HG03378 (cell line): ENCODE results near the gene GLI3.

Experiments
- ATAC-seq: cut with Tn5 transposase; IDR thresholded peaks from one replicate; pipeline ENCODE4 v1.9.1; 2021; ENCODE audit warnings: mild to moderate bottlenecking, moderate library complexity; ENCODE audit not compliant: unreplicated experiment

The GLI3 gene

GRCh38 chr7:42085531-42085930 lies 151.5 kb downstream of the GLI3 start:
- no peak for ATAC-seq

DNA sequence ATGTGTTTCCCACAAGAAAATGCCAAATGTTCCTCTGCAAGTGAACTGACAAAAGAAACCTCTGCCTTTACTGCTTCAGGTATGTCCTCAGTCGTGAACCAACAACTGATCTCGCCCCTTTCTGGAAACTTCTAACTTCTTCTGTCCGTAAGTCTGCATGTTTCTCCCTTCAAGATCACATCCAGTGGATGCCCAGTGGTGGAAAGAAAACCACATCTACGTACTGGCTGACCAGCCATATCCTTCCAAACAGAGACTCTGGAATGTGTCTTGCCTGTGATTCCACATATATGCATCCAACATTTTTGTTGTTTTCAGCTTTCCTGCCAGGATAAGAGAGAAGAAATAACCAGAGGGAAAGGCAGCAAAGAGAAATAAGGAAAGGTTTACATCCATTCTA lies 152.7 kb downstream of the GLI3 start:
- ATAC-seq = no peak

- no peak for ATAC-seq
These were observed 153.7 kb downstream of the GLI3 start for GRCh38 chr7:42083284-42083683.

- no peak for ATAC-seq
These were observed 154.9 kb downstream of the GLI3 start for GRCh38 chr7:42082144-42082543.

DNA sequence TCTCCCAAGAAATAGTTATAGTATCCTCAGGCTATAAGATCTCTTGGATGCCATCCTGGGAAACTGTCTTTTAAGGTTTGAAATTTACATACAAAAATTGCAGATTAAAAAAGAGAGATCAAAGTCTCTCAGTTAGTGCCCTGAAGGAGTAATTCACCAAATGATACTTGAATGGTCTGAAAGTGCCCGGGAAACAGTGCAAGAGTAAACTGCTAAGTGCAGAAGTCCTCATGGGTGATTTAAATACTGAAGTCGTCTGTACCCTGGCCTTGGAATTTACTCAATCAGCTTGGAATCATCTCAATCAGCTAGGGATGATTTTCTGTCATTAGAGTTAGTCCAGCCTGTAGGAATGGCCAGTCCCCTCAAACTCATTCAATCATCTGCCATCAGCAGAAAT lies 155.3 kb downstream of the GLI3 start:
- ATAC-seq = no peak

DNA sequence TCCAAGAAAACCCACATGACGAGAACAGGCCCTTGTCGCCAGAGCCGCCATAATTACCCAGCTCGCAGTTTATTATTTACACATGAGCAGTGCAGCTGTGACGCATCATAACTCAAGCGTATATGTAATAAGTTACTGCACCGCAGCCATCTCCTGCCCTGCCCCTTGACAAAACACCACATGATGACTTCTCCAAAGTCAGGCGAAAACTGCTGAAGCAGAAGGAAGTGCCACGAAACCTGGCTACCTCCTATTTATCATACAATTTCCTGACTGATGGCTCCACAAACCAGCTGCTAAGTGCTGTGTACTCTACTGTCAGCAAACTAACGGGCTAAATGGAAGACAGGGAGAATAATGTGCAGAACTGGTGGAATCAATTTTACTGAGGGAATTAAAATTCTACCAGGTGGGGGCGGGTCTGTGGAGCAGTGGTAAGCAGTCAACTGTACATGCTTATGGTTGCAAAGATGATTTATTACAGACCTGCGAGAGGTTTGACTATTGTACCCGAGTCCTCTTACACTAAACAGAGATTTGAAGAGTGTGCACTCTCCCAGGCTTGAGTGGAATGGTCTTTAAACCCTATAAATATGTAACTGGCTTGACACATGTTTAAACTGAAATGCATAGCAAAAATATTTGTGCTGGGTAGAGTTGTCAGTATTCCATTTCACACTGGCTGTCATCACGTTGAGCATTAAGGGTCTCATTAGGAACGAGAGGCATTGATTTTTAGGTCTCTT lies 156.0 kb downstream of the GLI3 start:
- ATAC-seq = no peak

- ATAC-seq = no peak
These were observed 159.5 kb downstream of the GLI3 start for GRCh38 chr7:42077271-42078135.

DNA sequence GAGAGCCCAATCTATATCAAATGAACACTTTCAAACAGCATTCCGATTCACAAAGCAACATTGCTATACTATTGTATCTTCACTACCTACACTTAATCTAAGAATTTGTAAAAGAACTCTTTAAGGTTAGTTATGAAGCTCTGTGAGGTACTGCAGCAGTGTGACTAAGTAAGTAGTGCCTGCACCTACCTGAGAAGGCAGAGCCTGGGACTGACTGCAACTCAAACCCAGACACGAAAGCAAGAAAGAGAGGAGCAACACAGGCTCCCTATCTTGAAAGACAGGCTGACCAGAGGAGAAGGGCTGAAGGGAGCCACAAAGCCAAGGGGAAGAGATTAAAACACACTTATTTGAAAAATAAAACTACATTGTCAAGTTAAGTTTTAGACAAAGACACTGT lies 160.1 kb downstream of the GLI3 start:
- no peak for ATAC-seq

GRCh38 chr7:42075418-42075817 lies 161.6 kb downstream of the GLI3 start:
- no peak for ATAC-seq

DNA sequence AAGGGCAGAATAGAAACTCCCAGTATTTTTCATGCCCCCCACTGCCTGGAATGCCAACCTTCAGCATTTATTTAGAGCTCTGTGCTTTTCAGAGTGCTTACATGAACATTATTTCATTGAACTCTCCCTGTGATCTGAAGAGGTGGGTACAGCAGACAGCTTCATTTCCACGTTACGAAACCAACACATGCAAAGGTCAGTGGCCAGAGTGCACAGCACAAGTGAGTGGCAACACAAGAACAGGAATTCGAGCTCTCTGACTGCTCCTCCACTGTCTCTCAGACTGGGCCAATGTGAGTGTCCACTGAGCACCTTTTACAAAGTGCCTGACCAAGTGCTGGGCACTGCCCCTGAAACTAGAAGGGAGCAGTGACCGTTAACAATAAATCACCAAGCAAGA lies 162.9 kb downstream of the GLI3 start:
- no peak for ATAC-seq

- ATAC-seq = no peak
These were observed 165.4 kb downstream of the GLI3 start for GRCh38 chr7:42071372-42072261.

GRCh38 chr7:42070068-42070467 lies 166.9 kb downstream of the GLI3 start:
- no peak for ATAC-seq

GRCh38 chr7:42069590-42069989 lies 167.4 kb downstream of the GLI3 start:
- no peak for ATAC-seq

DNA sequence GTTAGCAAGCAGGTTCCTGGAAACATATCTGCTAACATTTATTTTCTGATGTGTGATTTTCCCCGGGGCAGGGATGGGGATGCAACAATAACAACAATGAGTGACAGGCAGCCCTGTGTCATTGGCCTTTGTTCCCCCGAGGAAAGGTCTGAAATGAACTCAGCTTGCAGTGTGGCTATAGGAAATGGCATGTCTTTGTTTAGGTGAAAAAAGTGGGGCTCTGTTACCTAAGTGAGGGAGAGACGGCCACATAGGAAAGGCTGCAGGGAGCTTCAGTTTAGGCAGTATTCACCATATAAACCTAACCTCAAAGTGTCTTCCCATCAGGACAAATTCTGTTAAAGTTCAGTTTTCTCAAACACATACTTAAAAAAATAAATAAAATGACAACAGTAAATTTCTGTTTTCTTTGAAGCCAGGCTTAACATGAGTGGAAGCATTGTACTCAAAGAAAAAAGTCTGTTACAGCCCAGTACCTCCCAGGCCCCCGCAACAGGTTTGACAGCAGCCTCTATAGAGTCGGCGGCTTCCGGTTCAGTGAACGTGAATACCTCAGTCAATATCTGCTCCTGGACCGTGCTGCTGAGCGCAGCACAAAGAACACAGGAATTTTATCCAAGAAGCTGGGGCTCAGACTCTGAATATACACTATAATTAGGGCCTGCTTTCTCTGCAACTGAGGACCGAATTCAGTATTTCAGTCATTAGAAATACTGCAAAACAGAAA lies 168.3 kb downstream of the GLI3 start:
- ATAC-seq = no peak

- ATAC-seq = no peak
These were observed 171.1 kb downstream of the GLI3 start for GRCh38 chr7:42065942-42066341.

DNA sequence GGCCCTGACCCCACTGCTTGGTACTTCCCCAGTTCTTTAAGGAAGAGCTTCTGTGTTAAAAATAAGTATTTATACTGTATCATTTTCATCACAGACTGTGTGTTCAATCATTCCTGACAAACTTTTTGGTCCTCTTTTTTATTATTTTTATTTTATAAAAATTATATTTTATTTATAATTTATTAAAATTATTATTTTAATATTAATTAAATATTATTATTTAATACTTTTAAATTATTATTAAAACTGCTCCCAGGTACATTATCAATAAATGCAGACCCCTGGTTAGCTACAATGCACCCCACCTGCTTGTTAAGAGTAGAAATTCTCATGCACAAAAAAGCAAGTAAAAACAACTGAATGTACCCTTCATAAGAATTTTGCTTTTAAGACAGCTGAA lies 172.0 kb downstream of the GLI3 start:
- no peak for ATAC-seq

DNA sequence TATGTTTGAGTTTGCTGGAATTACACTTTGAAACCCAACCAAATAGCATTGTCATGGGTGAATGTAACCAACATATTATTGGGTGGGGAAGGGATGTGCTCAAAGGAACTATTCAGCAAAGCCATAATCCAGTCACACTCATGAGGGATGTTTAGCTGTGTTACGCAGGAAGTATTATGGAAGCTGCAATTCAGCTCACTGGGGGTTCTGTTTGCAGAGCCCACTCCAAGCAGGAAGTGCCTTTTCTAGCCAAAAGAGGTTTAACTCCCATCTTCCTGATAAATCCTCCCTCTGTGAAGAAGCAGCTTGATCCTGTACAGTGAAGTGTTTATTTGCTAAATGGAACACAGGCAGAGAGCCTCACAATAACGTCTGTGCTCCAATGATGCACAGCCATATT lies 172.5 kb downstream of the GLI3 start:
- ATAC-seq = no peak

GRCh38 chr7:42059275-42059674 lies 177.7 kb downstream of the GLI3 start:
- no peak for ATAC-seq

DNA sequence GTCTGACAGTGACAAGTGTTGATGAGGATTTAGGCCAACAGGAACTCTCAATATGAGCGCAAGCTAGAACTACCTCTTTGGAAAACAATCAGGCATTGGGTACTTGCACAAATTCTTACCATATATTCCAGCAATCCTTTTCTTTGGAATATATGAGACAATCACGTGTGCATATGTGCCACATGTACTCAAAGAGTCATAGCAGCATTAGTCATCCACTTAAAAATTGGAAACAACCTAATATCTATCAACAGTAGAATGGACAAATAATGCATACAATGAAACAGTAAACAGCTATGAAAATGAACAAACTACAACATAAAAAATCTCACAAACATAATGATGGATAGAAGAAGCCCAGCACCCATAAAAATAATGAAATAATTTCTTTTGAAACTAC lies 179.7 kb downstream of the GLI3 start:
- ATAC-seq = no peak

DNA sequence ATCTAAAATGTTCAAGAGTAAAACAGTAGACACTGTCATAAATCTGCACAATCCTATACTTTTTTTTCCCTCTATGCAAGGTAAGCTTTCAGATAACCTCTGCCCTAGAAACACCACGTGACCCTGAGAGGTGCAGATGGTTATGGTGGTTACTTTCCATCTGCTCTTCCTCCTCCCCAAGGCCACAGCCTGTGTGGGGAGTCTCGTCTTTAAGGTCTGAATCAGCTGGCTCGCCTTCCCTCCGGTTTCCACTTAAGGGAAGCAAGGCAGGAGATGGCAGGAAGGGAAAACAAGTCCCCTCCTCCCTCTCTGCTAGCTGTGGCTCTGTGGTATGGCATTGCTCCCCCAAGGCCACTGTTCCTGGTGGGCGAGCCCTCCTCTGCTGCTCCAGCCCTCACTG lies 181.8 kb downstream of the GLI3 start:
- no peak for ATAC-seq

GRCh38 chr7:42053834-42054233 lies 183.2 kb downstream of the GLI3 start:
- no peak for ATAC-seq
